ENCODE measurements around the gene CANX. TPM values are rescaled to one million over a fixed set of nuclear protein-coding genes. Genes with fewer than 3 reads are reported as not detected.
"Not testable (repeated sequence)": the region's sequence is repeated elsewhere in the genome, so short reads cannot be mapped to it uniquely, and the experiment has no call there.

Gene CANX
- total RNA-seq, 2 experiments from 2014 or later = 369 to 418 TPM

- ChIA-PET CTCF (interaction anchor here (1.3 to 5.1 kb wide), 3 partner anchors 10 to 16 kb away, joined by 6 to 31 read pairs (median 24); no protein-coding TSS in a partner anchor), POLR2A (no interaction called here)
- peaks cover 24% of the 10 kb centered on the region for H3K36me3 Mint-ChIP-seq (ENCODE audit: low read depth)
- H3K4me3 Mint-ChIP-seq = peak overlapping the region; percentile 35
- H3K4me1 Mint-ChIP-seq = peaks cover 37% of the 10 kb centered on the region
- H3K9me3 Mint-ChIP-seq = no peaks in the 10 kb centered on the region
- H3K27ac Mint-ChIP-seq = peak overlapping the region; percentile 80
- DNase-seq = no peak
- H3K27me3 Mint-ChIP-seq = no peaks in the 10 kb centered on the region
Observed at GRCh38 chr5:179680014-179680779, 18.6 kb upstream of the CANX start.

GRCh38 chr5:179680780-179681401 is 17.9 kb upstream of the CANX start, which contains the start of gene CBY3:
TSS of gene CBY3 (minus strand) at chr5:179681034. CDS start at chr5:179680918, 116 bp downstream.
- ChIA-PET POLR2A (interaction anchor here (0.6 kb wide), 1 partner anchor 24 kb away, joined by 4 read pairs; no protein-coding TSS in a partner anchor), CTCF (interaction anchor here (0.6 to 5.1 kb wide), 4 partner anchors 10 to 24 kb away, joined by 3 to 31 read pairs (median 15); no protein-coding TSS in a partner anchor)
- H3K4me3 Mint-ChIP-seq = peak within 1 kb of the TSS; percentile 35
- peak within 1 kb of the TSS; percentile 80 for H3K27ac Mint-ChIP-seq
- peaks cover 22% of the 10 kb centered on the region for H3K36me3 Mint-ChIP-seq (ENCODE audit: low read depth)
- no peak for DNase-seq
- no peaks in the 10 kb centered on the region for H3K9me3 Mint-ChIP-seq
- H3K4me1 Mint-ChIP-seq = peaks cover 35% of the 10 kb centered on the region
- no peaks in the 10 kb centered on the region for H3K27me3 Mint-ChIP-seq

GRCh38 chr5:179689212-179689611 is 9.6 kb upstream of the CANX start:
- H3K27me3 Mint-ChIP-seq; H3K4me3 Mint-ChIP-seq; H3K4me1 Mint-ChIP-seq; POLR2A ChIA-PET; H3K9me3 Mint-ChIP-seq; H3K27ac Mint-ChIP-seq; H3K36me3 Mint-ChIP-seq (ENCODE audit: low read depth); DNase-seq: not testable (repeated sequence)
- CTCF ChIA-PET = interaction anchor here (0.7 to 1.2 kb wide), 3 partner anchors 11 to 94 kb away, joined by 3 read pairs; no protein-coding TSS in a partner anchor

GRCh38 chr5:179694561-179694960 is 4.2 kb upstream of the CANX start:
- H3K27ac Mint-ChIP-seq = no peak overlapping the region
- DNase-seq = no peak
- CTCF ChIA-PET = interaction anchor here (3.6 kb wide), 1 partner anchor 15 kb away, joined by 31 read pairs; the partner anchor contains the start of gene CBY3
- POLR2A ChIA-PET = interaction anchor here (0.5 kb wide), 1 partner anchor 71 kb away, joined by 3 read pairs; the partner anchor contains the start of gene HNRNPH1
- no peaks in the 10 kb centered on the region for H3K27me3 Mint-ChIP-seq
- H3K36me3 Mint-ChIP-seq (ENCODE audit: low read depth) = peaks cover 4% of the 10 kb centered on the region
- no peak overlapping the region for H3K4me3 Mint-ChIP-seq
- peaks cover 20% of the 10 kb centered on the region for H3K4me1 Mint-ChIP-seq
- H3K9me3 Mint-ChIP-seq = no peaks in the 10 kb centered on the region

GRCh38 chr5:179696603-179697002 is 2.2 kb upstream of the CANX start:
- Mint-ChIP-seq H3K36me3 (ENCODE audit: low read depth) (peaks cover 13% of the 10 kb centered on the region), H3K27ac (peak overlapping the region; percentile 100)
- POLR2A ChIA-PET = no interaction called here

GRCh38 chr5:179697108-179697507 is 1.7 kb upstream of the CANX start:
- Mint-ChIP-seq H3K4me3 (peak overlapping the region; percentile 99), H3K4me1 (peaks cover 35% of the 10 kb centered on the region), H3K27me3 (no peaks in the 10 kb centered on the region), H3K27ac (peak overlapping the region; percentile 100), H3K9me3 (no peaks in the 10 kb centered on the region), H3K36me3 (ENCODE audit: low read depth) (peaks cover 15% of the 10 kb centered on the region)
- POLR2A ChIA-PET = interaction anchor here (0.6 kb wide), 1 partner anchor 14 kb away, joined by 4 read pairs; no protein-coding TSS in a partner anchor
- no peak for DNase-seq
- CTCF ChIA-PET = interaction anchor here (0.6 to 3.6 kb wide), 4 partner anchors 9 to 145 kb away, joined by 3 to 31 read pairs (median 4); partner anchors contain the start of genes CBY3 and MAML1

More at GRCh38 chr5:179696603-179697002, 2.2 kb upstream of the CANX start:
- H3K4me1 Mint-ChIP-seq = peaks cover 33% of the 10 kb centered on the region
- H3K27me3 Mint-ChIP-seq = no peaks in the 10 kb centered on the region
- CTCF ChIA-PET = interaction anchor here (0.6 to 3.6 kb wide), 4 partner anchors 9 to 145 kb away, joined by 3 to 31 read pairs (median 4); partner anchors contain the start of genes CBY3 and MAML1
- no peak for DNase-seq
- H3K9me3 Mint-ChIP-seq = no peaks in the 10 kb centered on the region
- H3K4me3 Mint-ChIP-seq = no peak overlapping the region

GRCh38 chr5:179697543-179697942 is 1.2 kb upstream of the CANX start:
- H3K9me3 Mint-ChIP-seq, DNase-seq, H3K27me3 Mint-ChIP-seq: not testable (repeated sequence)
- Mint-ChIP-seq H3K4me1 (peaks cover 40% of the 10 kb centered on the region), H3K4me3 (peak overlapping the region; percentile 99), H3K36me3 (ENCODE audit: low read depth) (peaks cover 20% of the 10 kb centered on the region), H3K27ac (peak overlapping the region; percentile 100)
- POLR2A ChIA-PET = interaction anchor here (0.6 kb wide), 2 partner anchors 14 to 1395 kb away, joined by 3 to 4 read pairs; no protein-coding TSS in a partner anchor
- CTCF ChIA-PET = interaction anchor here (1.2 to 3.6 kb wide), 3 partner anchors 10 to 34 kb away, joined by 3 to 31 read pairs (median 5); partner anchors contain the start of genes CBY3 and MAML1

- Mint-ChIP-seq H3K36me3 (ENCODE audit: low read depth) (peaks cover 24% of the 10 kb centered on the region), H3K27me3 (no peaks in the 10 kb centered on the region), H3K4me1 (peaks cover 45% of the 10 kb centered on the region), H3K4me3 (peak overlapping the region; percentile 99), H3K27ac (peak overlapping the region; percentile 100), H3K9me3 (no peaks in the 10 kb centered on the region)
- POLR2A ChIA-PET = interaction anchor here (0.6 kb wide), 1 partner anchor 1396 kb away, joined by 3 read pairs; no protein-coding TSS in a partner anchor
- CTCF ChIA-PET = interaction anchor here (3.6 kb wide), 1 partner anchor 18 kb away, joined by 31 read pairs; the partner anchor contains the start of gene CBY3
- peak; percentile 99 for DNase-seq
Observed at GRCh38 chr5:179697993-179698934, 503 bp upstream of the CANX start.

- CTCF ChIA-PET = interaction anchor here (0.6 to 1.1 kb wide), 4 partner anchors 11 to 135 kb away, joined by 3 to 4 read pairs (median 3); no protein-coding TSS in a partner anchor
- Mint-ChIP-seq H3K4me1 (peaks cover 49% of the 10 kb centered on the region), H3K36me3 (ENCODE audit: low read depth) (peaks cover 31% of the 10 kb centered on the region), H3K4me3 (peak overlapping the region; percentile 99), H3K27me3 (no peaks in the 10 kb centered on the region), H3K9me3 (no peaks in the 10 kb centered on the region), H3K27ac (peak overlapping the region; percentile 100)
- DNase-seq = peak; percentile 27
- POLR2A ChIA-PET = interaction anchor here (1.1 kb wide), 1 partner anchor 76 kb away, joined by 5 read pairs; the partner anchor contains the start of gene HNRNPH1
Observed at GRCh38 chr5:179699616-179700237, 960 bp downstream of the CANX start.

GRCh38 chr5:179700401-179700918 is 1.7 kb downstream of the CANX start:
- CTCF ChIA-PET = interaction anchor here (0.7 to 1.1 kb wide), 2 partner anchors 12 to 178 kb away, joined by 3 read pairs; no protein-coding TSS in a partner anchor
- Mint-ChIP-seq H3K36me3 (ENCODE audit: low read depth) (peaks cover 34% of the 10 kb centered on the region), H3K9me3 (no peaks in the 10 kb centered on the region), H3K4me3 (peak overlapping the region; percentile 99), H3K4me1 (peaks cover 53% of the 10 kb centered on the region), H3K27me3 (no peaks in the 10 kb centered on the region), H3K27ac (peak overlapping the region; percentile 100)
- no peak for DNase-seq
- POLR2A ChIA-PET = no interaction called here

- Mint-ChIP-seq H3K4me3 (no peak overlapping the region), H3K4me1 (peaks cover 15% of the 10 kb centered on the region), H3K9me3 (no peaks in the 10 kb centered on the region), H3K36me3 (ENCODE audit: low read depth) (peaks cover 53% of the 10 kb centered on the region), H3K27ac (no peak overlapping the region), H3K27me3 (no peaks in the 10 kb centered on the region)
- DNase-seq = no peak
- CTCF ChIA-PET = interaction anchor here (1.1 to 1.6 kb wide), 2 partner anchors 13 kb away, joined by 3 to 4 read pairs; no protein-coding TSS in a partner anchor
- POLR2A ChIA-PET = interaction anchor here (0.6 kb wide), 1 partner anchor 94 kb away, joined by 4 read pairs; no protein-coding TSS in a partner anchor
Observed at GRCh38 chr5:179716286-179716685, 17.5 kb downstream of the CANX start.
